HEK293 (cell line): Measurements from ENCODE around the gene LCORL.

Experiments
- CTCF ChIA-PET: fragments of 350-600 bp; formaldehyde crosslinking; extraction: SDS; loops from one replicate; lab custom pipeline; 2021; ENCODE audit warnings: antibody characterized with exemption; lab: Yijun Ruan, JAX
- POLR2A ChIA-PET: fragments of 300-600 bp; formaldehyde crosslinking; extraction: SDS; loops from one replicate; lab custom pipeline; 2020; ENCODE audit warnings: antibody characterized with exemption, inconsistent platforms; lab: Yijun Ruan, JAX
- H3K27ac ChIP-seq: fragments of 200-500 bp; sonication (Bioruptor generic); 2 replicates; pipeline ENCODE4 v1.5.1; 2014; ENCODE audit warnings: low read depth, low read length, control low read depth, inconsistent platforms; ENCODE audit errors: extremely low read depth
- H3K36me3 ChIP-seq, 2 experiments: fragments of 200-500 bp in 1 of 2; sonication (Bioruptor generic) in 1 of 2; 1 replicate in 1 of 2; 2 replicates in 1 of 2; pipeline ENCODE4 v1.5.1; 2014 to 2017; ENCODE audit warnings: inconsistent platforms in 2 of 2, low read length in 2 of 2; ENCODE audit not compliant: control insufficient read depth in 2 of 2, insufficient read depth in 1 of 2
- H3K4me1 ChIP-seq: fragments of 200-500 bp; sonication (Bioruptor generic); 2 replicates; pipeline ENCODE4 v1.5.1; 2014; ENCODE audit warnings: mild to moderate bottlenecking, low read length, inconsistent platforms; ENCODE audit not compliant: control insufficient read depth, insufficient read depth
- H3K4me3 ChIP-seq: 2 replicates; pipeline ENCODE4 v1.5.1; 2011; ENCODE audit warnings: low read depth, mild to moderate bottlenecking, control low read depth, low read length, moderate library complexity
- H3K9me3 ChIP-seq: fragments of 200-500 bp; sonication (Bioruptor generic); 2 replicates; pipeline ENCODE4 v1.5.1; 2014; ENCODE audit warnings: low read depth, low read length, inconsistent platforms; ENCODE audit not compliant: control insufficient read depth, insufficient read depth
- KLF1 ChIP-seq: fragments of 450-650 bp; formaldehyde crosslinking; IDR thresholded peaks from 2 replicates; pipeline ENCODE4 v1.5.1; 2016; ENCODE audit warnings: missing biosample characterization, missing genetic modification characterization
- KLF9 ChIP-seq: fragments of 450-650 bp; formaldehyde crosslinking; IDR thresholded peaks from 2 replicates; pipeline ENCODE4 v1.5.1; 2016; ENCODE audit warnings: missing biosample characterization, missing genetic modification characterization, low read depth
- MZF1 ChIP-seq: fragments of 450-650 bp; formaldehyde crosslinking; IDR thresholded peaks from 2 replicates; pipeline ENCODE4 v1.5.1; 2017; ENCODE audit warnings: missing biosample characterization, missing genetic modification characterization, borderline replicate concordance
- OVOL3 ChIP-seq: fragments of 450-650 bp; formaldehyde crosslinking; IDR thresholded peaks from 2 replicates; pipeline ENCODE4 v1.5.1; 2016; ENCODE audit warnings: missing biosample characterization, missing genetic modification characterization
- SP3 ChIP-seq: fragments of 450-650 bp; formaldehyde crosslinking; IDR thresholded peaks from 2 replicates; pipeline ENCODE4 v1.5.1; 2016; ENCODE audit warnings: missing biosample characterization, missing genetic modification characterization
- WT1 ChIP-seq: fragments of 450-650 bp; formaldehyde crosslinking; IDR thresholded peaks from 2 replicates; pipeline ENCODE4 v1.5.1; 2016; ENCODE audit warnings: missing biosample characterization, missing genetic modification characterization
- ZNF114 ChIP-seq: fragments of 450-650 bp; formaldehyde crosslinking; IDR thresholded peaks from 2 replicates; pipeline ENCODE4 v1.5.0; 2017; ENCODE audit warnings: missing biosample characterization, missing genetic modification characterization
- ZNF184 ChIP-seq: fragments of 450-650 bp; IDR thresholded peaks from 2 replicates; pipeline ENCODE4 v1.5.1; 2018; ENCODE audit warnings: missing biosample characterization, mild to moderate bottlenecking, missing genetic modification characterization
- ZNF274 ChIP-seq, 2 experiments: fragments of 200-500 bp in 1 of 2; fragments of 450-650 bp in 1 of 2; sonication (Bioruptor generic) in 1 of 2; formaldehyde crosslinking in 1 of 2; IDR thresholded peaks; 2 replicates each; pipeline versions ENCODE4 v1.5.1 to v1.6.1; 2014 to 2016; ENCODE audit warnings: borderline replicate concordance in 1 of 2, inconsistent platforms in 1 of 2, low read length in 1 of 2, missing biosample characterization in 1 of 2, missing genetic modification characterization in 1 of 2
- ZNF292 ChIP-seq: fragments of 450-650 bp; formaldehyde crosslinking; IDR thresholded peaks from 2 replicates; pipeline ENCODE4 v1.5.1; 2016; ENCODE audit warnings: low read depth, missing biosample characterization, missing genetic modification characterization, borderline replicate concordance
- ZNF366 ChIP-seq: fragments of 450-650 bp; formaldehyde crosslinking; conservative IDR thresholded peaks from 2 replicates; pipeline ENCODE4 v1.5.1; 2016; ENCODE audit warnings: missing biosample characterization, missing genetic modification characterization
- ZNF416 ChIP-seq: fragments of 450-650 bp; formaldehyde crosslinking; IDR thresholded peaks from 2 replicates; pipeline ENCODE4 v1.5.1; 2016; ENCODE audit warnings: missing biosample characterization, missing genetic modification characterization
- ZNF426 ChIP-seq: fragments of 450-650 bp; formaldehyde crosslinking; IDR thresholded peaks from 2 replicates; pipeline ENCODE4 v1.5.1; 2017; ENCODE audit warnings: missing biosample characterization, missing genetic modification characterization, mild to moderate bottlenecking, inconsistent platforms, moderate library complexity
- ZNF473 ChIP-seq: fragments of 450-650 bp; formaldehyde crosslinking; IDR thresholded peaks from 2 replicates; pipeline ENCODE4 v1.5.1; 2017; ENCODE audit warnings: missing biosample characterization, missing genetic modification characterization
- ZNF529 ChIP-seq: fragments of 450-650 bp; formaldehyde crosslinking; IDR thresholded peaks from 2 replicates; pipeline ENCODE4 v1.5.1; 2017; ENCODE audit warnings: missing genetic modification characterization, missing biosample characterization; ENCODE audit not compliant: insufficient replicate concordance
- ZNF548 ChIP-seq: fragments of 450-650 bp; formaldehyde crosslinking; IDR thresholded peaks from 2 replicates; pipeline ENCODE4 v1.5.1; 2016; ENCODE audit warnings: missing biosample characterization, missing genetic modification characterization
- ZNF623 ChIP-seq: fragments of 450-650 bp; formaldehyde crosslinking; IDR thresholded peaks from 2 replicates; pipeline ENCODE4 v1.5.1; 2016; ENCODE audit warnings: missing biosample characterization, missing genetic modification characterization
- ZNF677 ChIP-seq: fragments of 450-650 bp; IDR thresholded peaks from 2 replicates; pipeline ENCODE4 v1.5.0; 2018; ENCODE audit warnings: missing biosample characterization, mild to moderate bottlenecking, missing genetic modification characterization, moderate library complexity
- ZNF707 ChIP-seq: fragments of 450-650 bp; formaldehyde crosslinking; IDR thresholded peaks from 2 replicates; pipeline ENCODE4 v1.5.1; 2016; ENCODE audit warnings: missing biosample characterization, missing genetic modification characterization
- ZNF830 ChIP-seq: fragments of 450-650 bp; IDR thresholded peaks from 2 replicates; pipeline ENCODE4 v1.5.0; 2018; ENCODE audit warnings: missing biosample characterization, missing genetic modification characterization, low read depth, mild to moderate bottlenecking, moderate library complexity
- ZSCAN18 ChIP-seq: fragments of 450-650 bp; formaldehyde crosslinking; IDR thresholded peaks from 2 replicates; pipeline ENCODE4 v1.5.1; 2016; ENCODE audit warnings: missing biosample characterization, missing genetic modification characterization
- ZXDB ChIP-seq: fragments of 450-650 bp; formaldehyde crosslinking; IDR thresholded peaks from 2 replicates; pipeline ENCODE4 v1.5.1; 2016; ENCODE audit warnings: missing biosample characterization, missing genetic modification characterization
- TF ChIP-seq, protein P1 (sequence below): fragments of 450-650 bp; formaldehyde crosslinking; IDR thresholded peaks from 2 replicates; pipeline ENCODE4 v1.5.1; 2016; ENCODE audit warnings: missing biosample characterization, missing genetic modification characterization
- TF ChIP-seq, protein P2 (sequence below): fragments of 450-650 bp; formaldehyde crosslinking; IDR thresholded peaks from 2 replicates; pipeline ENCODE4 v1.5.1; 2016; ENCODE audit warnings: missing biosample characterization, missing genetic modification characterization, borderline replicate concordance

The LCORL gene

DNA sequence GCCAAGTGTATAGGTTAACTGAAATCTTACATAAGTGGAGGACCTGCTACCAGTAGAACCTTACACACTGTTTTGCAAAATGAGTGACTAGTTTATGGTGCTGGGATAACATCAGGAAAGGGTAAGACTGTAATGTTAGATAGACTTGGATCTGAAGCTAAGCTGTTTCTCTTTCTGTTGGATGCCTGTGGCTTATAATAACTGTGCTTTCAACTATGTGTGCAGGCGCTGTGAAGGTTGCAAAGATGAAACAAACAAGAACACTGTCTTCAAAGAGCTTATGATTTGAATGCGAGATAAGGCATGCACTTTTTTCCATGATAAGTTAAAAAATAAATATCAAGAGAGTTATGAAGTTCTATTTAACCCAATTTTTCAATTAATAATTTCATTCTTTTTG lies 34.5 kb upstream of the LCORL start:
- H3K4me3 ChIP-seq = no peak overlapping the region
- CTCF ChIA-PET = no interaction called here
- H3K27ac ChIP-seq = no peak overlapping the region
- TF ChIP-seq ZNF292 (tag by site-specific recombination) (no peak), ZNF707 (tag by site-specific recombination) (no peak), ZNF529 (no peak), ZNF830 (tag by site-specific recombination) (no peak), ZNF366 (tag by site-specific recombination) (no peak), KLF1 (tag by site-specific recombination) (no peak), MZF1 (no peak), ZNF184 (tag by site-specific recombination) (no peak), ZNF114 (no peak), WT1 (tag by site-specific recombination) (no peak), SP3 (tag by site-specific recombination) (no peak), ZNF274 (IDR thresholded peaks at IDR 0.05; ENCODE audit: low read length) (no peak), ZNF274 (tag by site-specific recombination; IDR thresholded peaks at IDR 0.05; ENCODE audit: borderline replicate concordance) (no peak), ZNF473 (tag by site-specific recombination) (no peak), ZNF416 (tag by site-specific recombination) (no peak), ZXDB (no peak), KLF9 (tag by site-specific recombination) (no peak)
- TF ChIP-seq, protein P1, sequence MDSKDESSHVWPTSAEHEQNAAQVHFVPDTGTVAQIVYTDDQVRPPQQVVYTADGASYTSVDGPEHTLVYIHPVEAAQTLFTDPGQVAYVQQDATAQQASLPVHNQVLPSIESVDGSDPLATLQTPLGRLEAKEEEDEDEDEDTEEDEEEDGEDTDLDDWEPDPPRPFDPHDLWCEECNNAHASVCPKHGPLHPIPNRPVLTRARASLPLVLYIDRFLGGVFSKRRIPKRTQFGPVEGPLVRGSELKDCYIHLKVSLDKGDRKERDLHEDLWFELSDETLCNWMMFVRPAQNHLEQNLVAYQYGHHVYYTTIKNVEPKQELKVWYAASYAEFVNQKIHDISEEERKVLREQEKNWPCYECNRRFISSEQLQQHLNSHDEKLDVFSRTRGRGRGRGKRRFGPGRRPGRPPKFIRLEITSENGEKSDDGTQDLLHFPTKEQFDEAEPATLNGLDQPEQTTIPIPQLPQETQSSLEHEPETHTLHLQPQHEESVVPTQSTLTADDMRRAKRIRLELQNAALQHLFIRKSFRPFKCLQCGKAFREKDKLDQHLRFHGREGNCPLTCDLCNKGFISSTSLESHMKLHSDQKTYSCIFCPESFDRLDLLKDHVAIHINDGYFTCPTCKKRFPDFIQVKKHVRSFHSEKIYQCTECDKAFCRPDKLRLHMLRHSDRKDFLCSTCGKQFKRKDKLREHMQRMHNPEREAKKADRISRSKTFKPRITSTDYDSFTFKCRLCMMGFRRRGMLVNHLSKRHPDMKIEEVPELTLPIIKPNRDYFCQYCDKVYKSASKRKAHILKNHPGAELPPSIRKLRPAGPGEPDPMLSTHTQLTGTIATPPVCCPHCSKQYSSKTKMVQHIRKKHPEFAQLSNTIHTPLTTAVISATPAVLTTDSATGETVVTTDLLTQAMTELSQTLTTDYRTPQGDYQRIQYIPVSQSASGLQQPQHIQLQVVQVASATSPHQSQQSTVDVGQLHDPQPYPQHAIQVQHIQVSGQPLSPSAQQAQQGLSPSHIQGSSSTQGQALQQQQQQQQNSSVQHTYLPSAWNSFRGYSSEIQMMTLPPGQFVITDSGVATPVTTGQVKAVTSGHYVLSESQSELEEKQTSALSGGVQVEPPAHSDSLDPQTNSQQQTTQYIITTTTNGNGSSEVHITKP = no peak
- no peaks in the 10 kb centered on the region for H3K4me1 ChIP-seq
- H3K9me3 ChIP-seq = no peaks in the 10 kb centered on the region
- H3K36me3 ChIP-seq = no peaks in the 10 kb centered on the region
- POLR2A ChIA-PET = no interaction called here

GRCh38 chr4:18052158-18052557 lies 30.6 kb upstream of the LCORL start:
- no peak overlapping the region for H3K27ac ChIP-seq
- no peaks in the 10 kb centered on the region for H3K9me3 ChIP-seq
- no peak overlapping the region for H3K4me3 ChIP-seq
- CTCF ChIA-PET = no interaction called here
- H3K4me1 ChIP-seq = no peaks in the 10 kb centered on the region
- TF ChIP-seq ZSCAN18 (tag by site-specific recombination) (no peak), ZNF548 (no peak), OVOL3 (tag by site-specific recombination) (no peak)
- POLR2A ChIA-PET = no interaction called here
- no peaks in the 10 kb centered on the region for H3K36me3 ChIP-seq

DNA sequence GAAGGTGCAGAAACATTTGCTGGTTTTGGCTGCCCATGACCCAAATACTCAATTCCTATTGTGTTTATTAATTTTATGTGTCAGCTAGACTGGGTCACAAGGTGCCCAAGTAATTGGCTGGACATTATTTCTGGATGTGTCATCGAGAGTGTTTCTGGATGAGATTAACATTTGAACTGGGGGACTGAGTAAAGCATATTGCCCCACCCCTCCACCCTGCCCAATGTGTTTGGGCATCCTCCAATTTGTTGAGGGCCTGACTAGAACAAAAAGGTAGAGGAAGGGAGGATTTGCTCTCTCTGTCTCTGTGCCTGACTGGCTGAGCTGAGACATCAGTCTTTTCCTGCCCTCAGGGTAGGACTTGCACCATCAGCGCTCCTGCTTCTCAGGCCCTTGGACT lies 29.7 kb upstream of the LCORL start:
- Histone ChIP-seq H3K4me3 (no peak overlapping the region), H3K36me3 (no peaks in the 10 kb centered on the region), H3K27ac (no peak overlapping the region), H3K4me1 (no peaks in the 10 kb centered on the region), H3K9me3 (no peaks in the 10 kb centered on the region)
- ChIA-PET POLR2A (no interaction called here), CTCF (no interaction called here)
- TF ChIP-seq, protein P2, sequence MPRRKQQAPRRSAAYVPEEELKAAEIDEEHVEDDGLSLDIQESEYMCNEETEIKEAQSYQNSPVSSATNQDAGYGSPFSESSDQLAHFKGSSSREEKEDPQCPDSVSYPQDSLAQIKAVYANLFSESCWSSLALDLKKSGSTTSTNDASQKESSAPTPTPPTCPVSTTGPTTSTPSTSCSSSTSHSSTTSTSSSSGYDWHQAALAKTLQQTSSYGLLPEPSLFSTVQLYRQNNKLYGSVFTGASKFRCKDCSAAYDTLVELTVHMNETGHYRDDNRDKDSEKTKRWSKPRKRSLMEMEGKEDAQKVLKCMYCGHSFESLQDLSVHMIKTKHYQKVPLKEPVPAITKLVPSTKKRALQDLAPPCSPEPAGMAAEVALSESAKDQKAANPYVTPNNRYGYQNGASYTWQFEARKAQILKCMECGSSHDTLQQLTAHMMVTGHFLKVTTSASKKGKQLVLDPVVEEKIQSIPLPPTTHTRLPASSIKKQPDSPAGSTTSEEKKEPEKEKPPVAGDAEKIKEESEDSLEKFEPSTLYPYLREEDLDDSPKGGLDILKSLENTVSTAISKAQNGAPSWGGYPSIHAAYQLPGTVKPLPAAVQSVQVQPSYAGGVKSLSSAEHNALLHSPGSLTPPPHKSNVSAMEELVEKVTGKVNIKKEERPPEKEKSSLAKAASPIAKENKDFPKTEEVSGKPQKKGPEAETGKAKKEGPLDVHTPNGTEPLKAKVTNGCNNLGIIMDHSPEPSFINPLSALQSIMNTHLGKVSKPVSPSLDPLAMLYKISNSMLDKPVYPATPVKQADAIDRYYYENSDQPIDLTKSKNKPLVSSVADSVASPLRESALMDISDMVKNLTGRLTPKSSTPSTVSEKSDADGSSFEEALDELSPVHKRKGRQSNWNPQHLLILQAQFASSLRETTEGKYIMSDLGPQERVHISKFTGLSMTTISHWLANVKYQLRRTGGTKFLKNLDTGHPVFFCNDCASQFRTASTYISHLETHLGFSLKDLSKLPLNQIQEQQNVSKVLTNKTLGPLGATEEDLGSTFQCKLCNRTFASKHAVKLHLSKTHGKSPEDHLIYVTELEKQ (tag by site-specific recombination) = no peak
- TF ChIP-seq ZNF426 (tag by site-specific recombination) (no peak), KLF1 (tag by site-specific recombination) (no peak), ZNF677 (tag by site-specific recombination) (no peak), ZNF623 (tag by site-specific recombination) (no peak)
